Prostate gland (tissue), 2 donors: ENCODE measurements around the gene MED9. TPM values are rescaled to one million over a fixed set of nuclear protein-coding genes. Genes with fewer than 3 reads are reported as not detected.

Experiments used
- DNase-seq: peaks from one replicate; pipeline ENCODE4 v3.0.0-alpha.2; 2019; ENCODE audit warnings: low spot score
- H3K27ac ChIP-seq, 2 donors: fragments of 200-600 bp; sonication (generic); 2 replicates each; pipeline ENCODE4 v1.5.1; 2017 to 2019
- H3K27me3 ChIP-seq: fragments of 200-600 bp; sonication (generic); replicated peaks from 2 replicates; pipeline ENCODE4 v1.5.1; 2019; ENCODE audit not compliant: insufficient read depth
- H3K36me3 ChIP-seq, 2 donors: fragments of 200-600 bp; sonication (generic); 1 replicate in 1 of 2; 2 replicates in 1 of 2; pipeline versions ENCODE4 v1.5.1 to v1.8.1; 2017 to 2019
- H3K4me1 ChIP-seq: fragments of 200-600 bp; sonication (generic); replicated peaks from 2 replicates; pipeline ENCODE4 v1.5.1; 2019
- H3K4me3 ChIP-seq, 2 donors: fragments of 200-600 bp; sonication (generic); 2 replicates each; pipeline ENCODE4 v1.5.1; 2017 to 2019
- H3K9me3 ChIP-seq: fragments of 200-600 bp; sonication (generic); 2 replicates; pipeline ENCODE4 v1.5.1; 2017
- CTCF ChIP-seq, 4 experiments: fragments of 200-600 bp in 2 of 4; fragments of 450-650 bp in 2 of 4; sonication (generic) in 2 of 4; IDR thresholded peaks; 1 replicate in 3 of 4; 2 replicates in 1 of 4; pipeline ENCODE4 v1.5.1; 2016 to 2019; ENCODE audit warnings: antibody characterized with exemption in 4 of 4, mild to moderate bottlenecking in 2 of 4, moderate library complexity in 2 of 4
- POLR2A ChIP-seq: fragments of 450-650 bp; IDR thresholded peaks from one replicate; pipeline ENCODE4 v1.6.1; 2016; ENCODE audit warnings: antibody characterized with exemption, mild to moderate bottlenecking
- POLR2AphosphoS5 ChIP-seq: sonication (generic); formaldehyde crosslinking; IDR thresholded peaks from one replicate; pipeline ENCODE4 v1.6.1; 2017; ENCODE audit warnings: antibody characterized with exemption
- WGBS: methylation state at CpG from one replicate; pipeline ENCODE4 v1.1.5; 2018; 5-methylcytosine and 5-hydroxymethylcytosine counted together
- intact Hi-C: fragments of 100-400 bp; cut with DNase I; formaldehyde crosslinking; loops from one replicate; pipeline ENCODE4 v1.14.2; 2022
- total RNA-seq, 2 donors: library from RNA; depleted of rRNA; stranded (reverse); fragments of >200 nt; gene quantifications; one replicate each; pipeline ENCODE4 v1.1.0, GENCODE V29; 2016

The MED9 gene
- total RNA-seq, 2 donors from 2014 or later, result 27.8 to 31.7 TPM

- intact Hi-C loops, result no loop called here
- no peaks in the 10 kb centered on the region for H3K36me3 ChIP-seq
- H3K9me3 ChIP-seq, result no peaks in the 10 kb centered on the region
- no peak for DNase-seq
- peaks cover 4% of the 10 kb centered on the region for H3K4me1 ChIP-seq
- WGBS, result 82% methylated on average over 20 of the region's 20 CpGs
- no peak for TF ChIP-seq CTCF (IDR thresholded peaks at IDR 0.05)
- TF ChIP-seq POLR2AphosphoS5, result no peak
- TF ChIP-seq POLR2A, result no peak
- no peak overlapping the region for H3K27ac ChIP-seq
- no peaks in the 10 kb centered on the region for H3K27me3 ChIP-seq
- H3K4me3 ChIP-seq, result no peak overlapping the region
These were observed 33.9 kb downstream of the MED9 start for GRCh38 chr17:17510456-17511292.

- no peak for DNase-seq
- WGBS, result 63% methylated on average over 12 of the region's 12 CpGs
- H3K4me1 ChIP-seq, result peaks cover 4% of the 10 kb centered on the region
- TF ChIP-seq CTCF (IDR thresholded peaks at IDR 0.05), result no peak
- TF ChIP-seq POLR2AphosphoS5, result no peak
- TF ChIP-seq POLR2A, result no peak
- no peaks in the 10 kb centered on the region for H3K36me3 ChIP-seq
- no peaks in the 10 kb centered on the region for H3K27me3 ChIP-seq
- intact Hi-C loops, result no loop called here
- no peak overlapping the region for H3K27ac ChIP-seq
- no peaks in the 10 kb centered on the region for H3K9me3 ChIP-seq
- H3K4me3 ChIP-seq, result no peak overlapping the region
These were observed 34.5 kb downstream of the MED9 start for GRCh38 chr17:17511293-17511741.

DNA sequence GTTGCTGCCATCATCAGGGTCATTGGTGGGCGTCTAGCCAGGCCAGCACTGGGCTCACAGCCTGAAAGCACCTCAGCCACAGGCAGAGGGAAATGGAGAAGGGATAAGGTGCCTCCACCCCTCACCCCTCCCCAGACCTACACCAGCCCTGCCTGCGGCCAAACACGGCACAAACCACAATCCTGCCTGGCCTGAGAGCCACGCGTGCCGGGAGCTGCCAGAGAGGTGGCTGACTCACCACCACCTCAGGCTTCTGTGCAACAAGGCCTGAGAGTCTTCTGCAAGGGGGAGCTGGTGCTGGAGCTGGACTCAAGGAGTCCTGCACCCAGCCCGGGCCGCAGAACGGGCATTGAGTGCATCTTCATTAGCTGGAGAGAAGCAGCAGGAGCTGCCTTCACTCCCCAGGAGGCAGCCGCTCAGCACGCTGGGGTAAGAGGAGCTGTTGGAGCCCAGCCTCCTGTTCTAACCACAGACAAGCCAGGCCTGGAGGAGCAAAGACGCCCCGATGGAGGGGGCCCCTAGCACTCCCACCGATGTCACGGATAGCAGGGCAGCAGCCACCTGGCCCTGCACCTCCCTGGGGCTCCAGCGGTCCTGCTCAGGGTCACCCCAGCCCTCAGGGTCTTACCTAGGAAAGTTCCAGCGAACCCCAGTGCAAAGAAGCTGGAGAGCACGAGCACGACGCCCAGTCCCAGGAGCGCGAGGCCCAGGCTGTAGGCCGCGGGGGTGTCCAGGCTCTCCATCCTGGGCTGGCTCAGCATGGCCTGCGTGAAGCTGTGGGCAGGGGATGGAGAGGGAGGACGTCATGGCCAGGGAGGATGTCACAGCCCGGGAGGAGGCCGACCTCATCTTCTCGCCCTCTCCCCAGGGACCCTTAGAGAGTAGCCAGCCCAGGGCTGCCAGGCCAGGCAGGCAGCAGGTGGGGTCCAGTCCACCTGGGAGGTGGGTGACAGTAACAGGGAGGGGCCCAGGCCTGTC, 35.4 kb downstream of the MED9 start:
- H3K4me3 ChIP-seq, result no peak overlapping the region
- TF ChIP-seq POLR2AphosphoS5 (no peak), CTCF (IDR thresholded peaks at IDR 0.05) (no peak), POLR2A (no peak)
- H3K36me3 ChIP-seq, result no peaks in the 10 kb centered on the region
- H3K4me1 ChIP-seq, result no peaks in the 10 kb centered on the region
- 70% methylated on average over 29 of the region's 29 CpGs for WGBS
- intact Hi-C loops, result no loop called here
- no peak overlapping the region for H3K27ac ChIP-seq
- no peak for DNase-seq
- H3K27me3 ChIP-seq, result no peaks in the 10 kb centered on the region
- H3K9me3 ChIP-seq, result no peaks in the 10 kb centered on the region

DNA sequence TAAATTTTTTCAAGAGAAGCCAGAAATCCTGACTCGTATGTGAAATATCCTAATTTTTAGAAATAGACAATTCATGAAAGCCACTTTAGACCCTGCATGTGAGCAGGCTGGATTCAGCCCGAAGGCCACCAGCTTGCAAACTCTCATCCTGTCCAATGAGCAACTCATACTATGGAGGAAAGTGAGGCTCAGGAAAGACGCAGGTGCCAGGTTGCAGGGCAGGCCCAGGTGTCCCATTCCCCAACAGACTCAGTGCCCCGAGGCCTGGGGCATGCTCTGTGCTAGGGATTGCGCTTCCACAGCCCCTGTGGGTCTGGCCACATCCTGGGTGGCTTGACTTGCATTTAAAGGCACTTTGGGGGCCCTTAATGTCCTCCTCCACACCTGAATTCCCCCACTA, 36.1 kb downstream of the MED9 start:
- TF ChIP-seq POLR2AphosphoS5, result no peak
- no peak for TF ChIP-seq POLR2A
- no peak for TF ChIP-seq CTCF (IDR thresholded peaks at IDR 0.05)
- WGBS, result 90% methylated on average over 5 of the region's 5 CpGs
- Histone ChIP-seq H3K36me3 (no peaks in the 10 kb centered on the region), H3K4me1 (no peaks in the 10 kb centered on the region), H3K9me3 (no peaks in the 10 kb centered on the region), H3K4me3 (no peak overlapping the region), H3K27ac (no peak overlapping the region), H3K27me3 (no peaks in the 10 kb centered on the region)
- intact Hi-C loops, result no loop called here
- DNase-seq, result no peak
